GM19239 (cell line): ENCODE measurements around the gene TACC2.
A peak's percentile ranks its signal among the peaks of the same experiment; 100 is the strongest.

ENCODE experiments used
- DNase-seq: peaks from one replicate; pipeline ENCODE4 v3.0.0; 2011; ENCODE audit warnings: low spot score; ENCODE audit not compliant: insufficient read length
- FAIRE-seq: peaks from 2 replicates; lab custom pipeline; 2011; peaks lifted over from hg19 to GRCh38; lab: Jason Lieb, UNC

TACC2 gene

GRCh38 chr10:122140461-122140902 lies 151.5 kb downstream of the TACC2 start:
- DNase-seq (no peak), FAIRE-seq (no peak)

DNA sequence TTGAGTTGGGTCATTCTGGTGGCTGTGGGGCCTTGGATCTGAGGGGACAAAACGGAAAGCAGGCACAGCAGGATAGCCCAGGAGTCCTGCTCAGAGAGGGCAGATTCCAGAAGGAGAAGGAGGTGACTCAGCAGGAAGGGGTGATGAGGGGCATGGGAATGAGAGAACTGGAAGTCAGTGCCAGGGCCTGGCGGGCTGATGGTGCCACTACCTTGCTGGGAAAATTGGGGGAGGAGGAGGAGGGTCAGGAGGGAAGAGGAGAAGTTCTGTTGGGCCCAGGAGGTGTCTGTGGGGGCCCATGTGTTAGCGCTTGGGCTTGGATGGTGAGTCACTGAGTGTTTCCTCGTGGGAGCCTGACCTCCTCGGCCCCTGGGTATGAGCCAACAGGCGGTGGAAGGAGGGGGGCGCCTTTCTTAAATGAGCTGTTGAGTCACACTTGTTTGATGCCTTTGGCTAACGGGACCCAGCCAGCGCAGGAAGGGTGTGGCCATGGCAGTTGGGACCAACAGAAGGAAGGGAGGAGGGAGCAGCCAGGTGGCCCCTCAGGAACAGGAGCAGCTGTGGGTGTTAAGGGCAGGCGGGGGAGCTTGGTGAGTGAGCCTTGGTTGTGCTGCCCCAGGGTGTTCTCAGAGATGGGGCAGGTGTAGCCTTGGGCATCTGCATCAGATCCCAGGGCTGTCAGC lies 152.1 kb downstream of the TACC2 start:
- no peak for DNase-seq
- no peak for FAIRE-seq

- FAIRE-seq: no peak
- no peak for DNase-seq
Measured at GRCh38 chr10:122141821-122142640, 153.1 kb downstream of the TACC2 start.

DNA sequence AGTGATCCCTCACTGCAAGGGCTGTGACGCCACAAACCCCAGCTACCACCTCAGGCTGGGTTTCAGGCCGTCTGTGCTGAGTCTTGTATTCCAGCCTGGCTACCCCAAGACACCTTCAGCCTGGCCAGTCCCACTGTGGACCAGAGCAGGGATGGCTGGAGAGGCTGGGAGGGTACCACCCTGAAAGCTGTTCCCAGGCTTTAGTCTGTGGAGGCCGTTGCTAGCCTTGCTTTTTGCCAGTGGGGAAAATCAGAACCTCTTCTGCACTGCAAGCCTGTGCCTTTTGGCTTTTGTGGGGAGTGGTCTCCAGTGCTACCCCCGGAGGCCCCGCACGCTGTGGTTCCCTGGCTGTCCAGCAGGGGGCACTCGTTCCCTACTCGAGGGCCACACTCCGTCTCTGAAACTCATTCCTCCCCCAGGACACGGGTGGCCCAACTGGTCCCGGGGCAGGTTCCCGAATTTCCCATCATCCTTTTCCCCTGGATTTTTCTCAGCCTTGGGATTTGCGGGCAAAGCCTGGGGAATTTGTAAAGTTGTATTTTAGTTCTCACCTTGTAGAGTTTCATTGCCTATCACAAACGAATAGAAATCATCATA lies 153.8 kb downstream of the TACC2 start:
- FAIRE-seq (no peak), DNase-seq (peak; percentile 47)

GRCh38 chr10:122143238-122143841 lies 154.4 kb downstream of the TACC2 start:
- DNase-seq (no peak), FAIRE-seq (no peak)

DNA sequence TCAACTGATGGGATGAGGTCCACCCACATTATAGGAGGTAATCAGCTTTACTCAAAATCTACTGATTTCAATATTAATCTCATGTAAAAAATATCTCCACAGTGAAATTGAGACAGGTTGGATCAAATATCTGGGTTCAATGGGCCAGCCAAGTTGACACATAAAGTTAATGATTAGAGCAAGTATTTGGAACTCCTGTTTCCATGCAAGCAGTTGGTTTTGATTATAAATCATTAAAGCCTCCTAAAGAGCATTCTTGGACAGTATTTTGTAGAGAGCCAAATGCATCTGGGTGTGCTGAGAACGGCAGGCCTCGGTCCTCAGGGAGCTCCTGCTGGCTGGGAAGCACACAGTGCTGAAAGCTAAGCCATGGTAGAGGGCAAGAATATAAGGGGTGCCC lies 155.2 kb downstream of the TACC2 start:
- no peak for FAIRE-seq
- no peak for DNase-seq

DNA sequence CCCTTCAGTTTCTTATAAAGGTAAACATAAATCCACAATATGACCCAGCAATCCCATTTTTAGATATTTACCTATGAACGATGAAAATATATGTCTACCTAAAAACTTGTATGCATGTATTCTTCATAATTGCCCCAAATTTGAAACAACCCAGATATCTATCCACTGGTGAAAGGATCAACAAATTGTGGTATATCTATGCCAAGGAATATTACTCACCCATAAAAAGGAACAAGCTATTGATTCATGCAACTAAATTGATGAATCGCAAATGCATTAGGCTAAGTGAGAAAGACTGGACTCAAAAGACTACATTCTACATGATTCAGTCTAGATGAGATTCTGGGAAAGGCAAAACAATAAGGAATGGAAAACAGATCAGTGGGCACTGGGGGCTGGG lies 156.2 kb downstream of the TACC2 start:
- FAIRE-seq: no peak
- DNase-seq: no peak

- DNase-seq: no peak
Measured at GRCh38 chr10:122147663-122148062, 158.7 kb downstream of the TACC2 start.

GRCh38 chr10:122148876-122149560 lies 160.1 kb downstream of the TACC2 start:
- FAIRE-seq (no peak), DNase-seq (no peak)

More at GRCh38 chr10:122147663-122148062, 158.7 kb downstream of the TACC2 start:
- FAIRE-seq: no peak

GRCh38 chr10:122149561-122150505 lies 160.9 kb downstream of the TACC2 start:
- DNase-seq (no peak), FAIRE-seq (no peak)

DNA sequence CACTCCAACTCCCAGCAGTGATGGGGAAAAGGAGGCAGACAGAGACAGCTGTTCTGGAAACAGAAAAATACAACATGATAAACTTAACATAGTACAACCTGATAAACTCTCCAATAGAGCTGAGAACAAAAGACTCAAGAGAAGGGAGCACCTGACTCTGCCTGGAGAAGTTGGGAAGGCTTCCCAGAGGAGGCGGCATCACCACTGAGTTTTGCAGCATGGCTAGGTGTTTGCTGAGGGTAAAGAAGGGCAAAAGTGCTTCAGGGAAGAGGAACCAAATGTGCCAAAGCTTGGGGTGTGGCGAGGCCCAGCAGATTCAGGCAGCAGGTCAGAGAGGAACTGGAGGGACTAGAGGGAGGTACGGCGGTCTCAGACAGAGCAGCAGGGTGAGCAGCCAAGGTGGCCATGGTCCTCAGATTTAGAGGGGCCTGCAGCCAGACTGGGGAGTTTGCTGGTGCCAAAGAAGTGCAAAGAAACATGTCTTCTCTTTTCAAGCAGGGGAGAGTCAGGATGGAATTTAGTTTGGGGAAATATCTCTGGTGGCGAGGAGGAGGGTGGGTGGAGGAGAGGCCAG lies 162.2 kb downstream of the TACC2 start:
- FAIRE-seq (no peak), DNase-seq (no peak)

- no peak for DNase-seq
Measured at GRCh38 chr10:122152544-122152943, 163.6 kb downstream of the TACC2 start.

DNA sequence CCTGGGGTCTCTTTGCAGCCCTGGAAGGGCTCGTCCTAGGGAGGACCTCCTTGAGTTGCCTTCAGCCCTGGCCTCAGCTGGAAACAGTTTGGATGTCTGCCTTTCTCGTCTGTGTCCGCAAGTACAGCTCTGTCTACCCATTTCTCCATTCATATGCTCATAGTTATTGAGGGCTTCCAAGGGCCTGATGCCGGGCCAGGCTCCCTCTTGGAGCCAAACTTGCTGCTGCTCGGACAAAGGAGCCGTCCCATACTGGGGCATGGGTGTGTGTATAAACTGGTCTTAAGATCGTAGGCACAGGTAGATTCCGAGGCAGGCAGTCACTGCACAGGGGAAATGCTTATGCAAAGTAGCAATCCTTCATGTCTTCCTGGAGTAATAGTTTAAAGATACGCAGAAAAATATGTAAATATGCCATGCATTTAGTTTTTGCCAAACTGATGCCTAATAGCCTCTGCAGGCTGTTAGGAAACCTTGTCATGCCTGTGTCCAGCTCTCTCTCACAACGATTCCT lies 165.1 kb downstream of the TACC2 start:
- no peak for DNase-seq
- no peak for FAIRE-seq

More at GRCh38 chr10:122152544-122152943, 163.6 kb downstream of the TACC2 start:
- FAIRE-seq: no peak

DNA sequence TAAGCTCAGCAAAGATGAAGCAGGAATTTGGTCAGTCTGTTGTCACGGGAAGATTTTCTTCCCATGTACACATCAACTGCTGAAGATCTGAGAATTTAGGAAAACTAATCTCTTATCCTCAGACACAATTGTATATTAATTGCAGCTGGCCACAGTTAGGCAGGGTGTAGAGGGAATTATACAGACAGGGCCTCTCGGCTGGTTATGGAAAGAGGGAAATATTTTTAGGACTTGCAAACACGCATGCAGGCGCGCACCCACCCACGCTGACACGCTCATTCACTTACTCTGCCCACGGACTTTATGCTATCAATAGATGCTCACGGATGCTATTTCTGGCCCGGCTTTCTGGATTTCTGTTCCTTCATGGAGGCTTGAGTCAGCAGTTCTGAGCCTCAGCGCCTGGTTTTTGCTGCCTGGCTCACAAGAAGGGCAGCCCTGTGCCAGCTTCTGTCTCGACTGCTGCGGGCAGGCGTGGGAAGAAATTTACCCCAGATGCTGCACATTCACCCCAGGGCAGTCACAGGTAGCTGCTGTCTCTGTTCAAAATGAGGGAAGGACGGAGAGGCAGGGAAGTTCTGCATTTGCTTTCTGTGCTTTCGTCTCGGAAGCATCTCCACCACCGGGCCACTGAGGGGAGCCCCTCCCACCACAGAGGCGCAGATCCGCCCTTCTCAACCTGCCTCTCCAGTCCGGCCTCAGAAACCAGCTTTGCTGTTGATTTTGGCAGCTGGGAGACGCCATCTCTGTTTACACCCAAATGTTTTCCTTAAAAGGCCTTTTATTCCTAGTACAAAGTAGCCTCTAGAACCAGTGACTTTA lies 165.8 kb downstream of the TACC2 start:
- DNase-seq (no peak), FAIRE-seq (no peak)

DNA sequence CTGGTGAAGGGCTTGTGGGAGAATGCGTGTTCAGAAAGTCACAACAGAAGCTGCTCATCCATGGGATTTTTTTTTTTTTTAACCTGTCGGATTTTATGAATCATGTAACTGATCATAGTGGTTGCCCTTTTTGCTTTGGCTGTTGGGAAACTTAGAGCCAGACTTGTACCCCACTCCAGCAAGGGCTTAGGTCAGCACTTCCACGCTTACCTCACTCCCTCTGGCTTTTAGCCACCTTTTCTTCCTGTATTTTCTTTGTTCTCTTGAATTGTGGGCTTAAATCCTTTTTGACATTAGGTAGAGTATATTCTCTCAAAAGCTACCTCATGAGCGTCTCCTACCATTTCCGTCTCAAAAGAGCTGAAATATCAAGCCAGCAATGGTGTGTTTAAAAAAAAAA lies 168.5 kb downstream of the TACC2 start:
- FAIRE-seq: no peak
- no peak for DNase-seq

- FAIRE-seq (no peak), DNase-seq (no peak)
Measured at GRCh38 chr10:122158362-122158761, 169.4 kb downstream of the TACC2 start.

DNA sequence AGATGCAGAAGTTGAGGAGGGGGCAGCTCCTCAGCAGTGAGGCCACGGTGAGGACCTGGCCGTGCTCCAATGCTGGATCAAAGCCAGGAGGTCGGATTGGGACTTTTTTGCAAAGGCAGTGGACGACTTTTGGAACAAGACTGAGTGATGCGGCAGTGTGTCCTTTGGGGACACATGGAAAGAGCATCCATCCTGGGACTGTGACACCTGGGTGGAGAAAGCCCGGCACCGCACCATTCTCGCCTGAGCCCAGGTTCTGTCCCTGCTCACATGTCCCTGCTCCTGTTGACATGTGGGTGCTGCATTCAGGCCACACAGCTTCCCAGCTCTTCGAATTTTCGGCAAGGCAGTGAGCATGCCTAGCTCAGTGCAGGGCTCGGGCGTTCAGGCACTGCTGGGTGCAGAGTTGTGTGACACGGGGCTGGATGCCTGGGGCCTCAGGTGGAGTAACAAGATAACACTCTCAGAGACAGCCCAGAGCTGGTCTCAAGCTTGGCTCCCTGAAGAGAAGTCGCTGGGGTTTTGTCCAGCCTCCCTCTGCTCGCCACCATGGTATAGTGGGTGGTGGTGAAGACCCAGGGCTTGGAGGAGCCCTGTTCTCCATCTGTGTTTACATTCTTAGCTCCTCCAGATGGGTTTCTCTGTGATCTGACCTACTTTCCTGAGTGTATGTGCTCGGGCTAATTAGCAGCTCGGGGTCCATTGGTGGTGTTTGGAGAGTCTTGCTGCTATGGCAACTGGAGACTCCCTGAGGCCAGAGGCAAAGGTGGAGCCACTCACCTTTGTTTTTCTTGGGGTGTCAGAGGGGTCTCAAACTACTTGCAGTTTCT lies 170.4 kb downstream of the TACC2 start:
- no peak for FAIRE-seq
- no peak for DNase-seq
